KOPT-K1 (cell line): ENCODE measurements around the gene TGFB3.
A peak's percentile ranks its signal among the peaks of the same experiment; 100 is the strongest.

Experiments used
- H3K27ac ChIP-seq: fragments of 200-600 bp; sonication (generic); 2 replicates; pipeline ENCODE4 v1.5.1; 2016; ENCODE audit warnings: antibody characterized with exemption, mild to moderate bottlenecking, low read depth, low read length; ENCODE audit not compliant: poor library complexity, severe bottlenecking
- H3K36me3 ChIP-seq: fragments of 200-600 bp; sonication (generic); 2 replicates; pipeline ENCODE4 v1.5.1; 2017; ENCODE audit warnings: antibody characterized with exemption, mild to moderate bottlenecking, low read length, moderate library complexity; ENCODE audit not compliant: insufficient read depth
- H3K9me3 ChIP-seq: fragments of 200-600 bp; sonication (generic); 2 replicates; pipeline ENCODE4 v1.5.1; 2017; ENCODE audit warnings: antibody characterized with exemption, low read length, mild to moderate bottlenecking; ENCODE audit not compliant: insufficient read depth, poor library complexity, severe bottlenecking

Gene TGFB3

DNA sequence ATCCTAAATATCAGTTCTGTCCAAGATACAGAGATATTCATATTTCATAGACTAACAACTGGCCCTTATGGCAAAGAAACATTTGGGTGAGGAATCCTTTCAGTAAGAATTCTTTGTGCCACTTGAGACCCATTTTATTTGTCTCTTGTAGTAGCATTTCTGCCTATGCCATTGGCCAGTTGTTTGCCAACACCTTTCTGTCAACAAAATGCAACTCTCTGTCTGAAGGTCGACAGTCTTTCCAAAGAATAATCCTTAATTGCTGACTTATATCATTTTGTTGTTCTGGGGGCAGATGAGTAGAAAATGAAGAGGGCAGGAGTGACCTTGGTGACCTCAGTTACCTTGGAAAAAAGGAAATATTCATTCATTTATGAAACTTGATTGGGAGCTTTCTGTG, 14.7 kb upstream of the TGFB3 start:
- Histone ChIP-seq H3K27ac (no peak overlapping the region), H3K36me3 (no peaks in the 10 kb centered on the region), H3K9me3 (no peaks in the 10 kb centered on the region)

DNA sequence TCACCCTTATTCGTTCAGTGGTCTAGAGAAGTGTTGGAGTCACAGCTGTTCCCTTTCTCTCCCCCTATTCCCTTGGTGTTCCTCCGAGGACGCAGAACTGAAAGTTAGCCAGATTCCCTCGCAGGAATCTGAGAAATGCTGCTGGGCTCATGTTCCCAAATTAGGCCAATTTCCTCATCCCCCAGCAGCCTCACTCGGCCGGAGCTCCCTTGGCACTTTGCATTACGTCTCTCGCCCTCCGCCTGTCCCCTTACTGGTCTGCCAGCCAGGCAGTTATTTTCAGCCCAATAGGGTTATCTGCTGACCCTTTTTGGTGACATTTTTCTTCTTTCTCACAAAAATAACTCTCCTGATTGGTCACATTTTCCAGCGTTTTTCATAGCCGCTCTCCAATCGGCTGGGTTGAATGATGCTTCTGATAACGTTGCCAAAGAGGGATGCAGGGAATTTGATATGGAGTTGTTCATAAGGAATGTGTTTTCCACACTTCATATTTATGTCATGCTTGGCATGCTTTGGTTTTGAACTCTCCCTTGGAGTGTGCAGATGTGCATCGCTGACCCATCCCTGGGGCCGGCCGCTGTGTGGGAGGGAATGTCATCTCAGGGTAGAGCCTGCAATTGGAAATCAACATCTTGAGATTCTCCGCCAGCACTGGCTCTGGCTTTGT, 13.7 kb upstream of the TGFB3 start:
- no peaks in the 10 kb centered on the region for H3K36me3 ChIP-seq
- H3K27ac ChIP-seq: no peak overlapping the region
- H3K9me3 ChIP-seq: no peaks in the 10 kb centered on the region

GRCh38 chr14:75993567-75994041, 11.8 kb upstream of the TGFB3 start:
- Histone ChIP-seq H3K36me3 (no peaks in the 10 kb centered on the region), H3K27ac (no peak overlapping the region), H3K9me3 (no peaks in the 10 kb centered on the region)

DNA sequence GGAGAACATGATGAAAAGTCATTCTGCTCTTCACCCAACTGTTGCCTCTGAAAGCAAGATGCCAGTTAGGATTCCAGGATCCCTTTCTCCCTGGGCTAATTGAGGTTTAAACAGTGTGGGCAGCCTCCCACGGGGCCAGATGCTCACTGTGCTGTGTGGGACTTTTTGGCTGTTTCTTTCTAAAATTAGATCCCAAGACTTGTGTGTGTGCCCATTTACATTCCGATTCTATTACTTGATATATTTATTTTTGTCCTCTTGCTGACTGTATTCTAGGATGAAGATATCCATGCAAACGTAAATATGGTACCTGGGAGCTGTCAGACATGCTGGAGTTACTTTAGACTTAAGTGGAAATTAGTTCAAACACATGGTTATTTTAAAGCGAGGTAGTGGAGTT, 10.0 kb upstream of the TGFB3 start:
- no peak overlapping the region for H3K27ac ChIP-seq
- H3K9me3 ChIP-seq: no peaks in the 10 kb centered on the region
- no peaks in the 10 kb centered on the region for H3K36me3 ChIP-seq

DNA sequence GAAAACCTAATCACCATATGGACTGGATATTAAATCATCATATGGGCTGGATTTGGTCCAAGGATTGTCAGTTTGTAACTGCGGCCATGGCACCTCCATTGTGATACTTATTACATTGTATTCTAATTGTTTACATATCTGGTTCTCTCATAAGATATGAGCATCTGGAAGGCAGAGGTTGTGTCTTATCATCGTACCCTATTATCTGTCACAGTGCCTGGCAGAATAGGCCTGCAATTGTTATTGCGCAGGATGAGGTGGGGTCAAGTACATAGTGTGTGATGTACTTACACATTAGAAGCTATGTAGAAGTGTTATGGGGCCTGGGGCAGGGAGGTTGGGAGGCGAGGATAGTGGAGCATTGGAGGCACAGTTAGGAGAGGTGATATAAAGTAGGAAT, 8.5 kb upstream of the TGFB3 start:
- H3K9me3 ChIP-seq: no peaks in the 10 kb centered on the region
- no peak overlapping the region for H3K27ac ChIP-seq
- H3K36me3 ChIP-seq: no peaks in the 10 kb centered on the region

DNA sequence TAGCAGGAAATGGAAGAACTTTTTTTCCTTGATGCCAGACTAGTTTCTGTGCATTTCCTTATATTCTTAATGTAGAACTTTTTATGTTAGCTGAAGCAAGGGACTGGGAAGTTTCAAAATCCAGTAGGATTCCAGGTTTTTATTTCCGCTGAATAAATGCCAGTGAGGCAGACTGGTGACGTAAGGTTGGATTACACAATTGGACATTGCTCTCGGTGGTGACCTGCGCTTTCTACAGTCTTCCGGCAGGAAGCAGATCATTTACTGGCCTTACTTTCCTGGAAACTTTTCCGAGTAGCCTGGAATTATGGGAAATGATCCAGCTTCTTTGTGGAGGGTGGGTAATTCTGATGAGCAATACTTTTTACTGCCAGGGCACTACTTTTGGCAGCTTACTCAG, 7.3 kb upstream of the TGFB3 start:
- Histone ChIP-seq H3K36me3 (no peaks in the 10 kb centered on the region), H3K9me3 (no peaks in the 10 kb centered on the region), H3K27ac (no peak overlapping the region)

GRCh38 chr14:75987201-75987970, 5.6 kb upstream of the TGFB3 start:
- Histone ChIP-seq H3K36me3 (no peaks in the 10 kb centered on the region), H3K9me3 (no peaks in the 10 kb centered on the region), H3K27ac (no peak overlapping the region)

- Histone ChIP-seq H3K9me3 (no peaks in the 10 kb centered on the region), H3K27ac (no peak overlapping the region), H3K36me3 (no peaks in the 10 kb centered on the region)
Measured at GRCh38 chr14:75986439-75986765, 4.6 kb upstream of the TGFB3 start.

DNA sequence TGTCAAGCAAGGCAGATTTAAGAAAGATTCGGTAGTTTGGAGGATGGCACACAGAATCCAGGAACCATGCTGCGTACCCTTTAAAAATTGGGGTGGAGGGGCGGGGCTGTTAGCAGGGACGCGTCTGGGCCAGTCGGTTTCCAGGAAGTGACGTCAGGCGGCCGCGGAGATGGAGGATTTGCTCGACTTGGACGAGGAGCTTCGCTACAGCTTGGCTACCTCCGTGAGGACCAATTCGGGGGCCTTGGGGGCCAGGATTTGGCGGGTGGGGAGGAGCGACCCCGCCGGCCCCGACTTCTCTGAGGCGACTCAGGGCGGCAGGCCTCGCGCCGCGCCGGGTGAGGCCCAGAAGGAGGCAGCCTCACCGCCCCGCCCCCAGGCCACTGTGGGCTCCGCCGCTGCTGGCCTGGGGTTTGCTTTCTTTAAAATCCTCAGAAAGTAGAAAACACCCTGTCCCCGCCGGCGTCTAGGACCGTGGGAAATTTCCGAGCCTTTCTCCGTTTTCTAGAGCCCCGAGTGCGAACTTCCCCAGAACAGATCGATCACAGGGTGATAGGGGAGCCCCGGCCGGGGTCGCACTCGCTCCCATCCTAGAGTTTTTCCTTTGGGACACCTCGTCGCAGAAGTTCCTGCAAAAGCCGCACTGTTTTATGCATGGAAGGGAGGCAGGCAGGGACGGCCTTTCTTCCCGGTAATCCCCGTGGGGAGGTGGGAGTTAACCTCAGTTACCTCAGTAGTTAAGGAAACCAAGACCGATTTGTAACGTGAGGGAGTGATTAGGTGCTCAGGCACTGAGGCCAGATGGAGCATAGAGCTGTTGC, 4.0 kb upstream of the TGFB3 start, which contains the start of gene IFT43:
IFT43 (plus strand) TSS at position 146 of the 821 bp plus-strand sequence; CDS start at position 170, 24 bp downstream.
- no peaks in the 10 kb centered on the region for H3K9me3 ChIP-seq
- no peaks in the 10 kb centered on the region for H3K36me3 ChIP-seq
- peak within 1 kb of the TSS; percentile 29 for H3K27ac ChIP-seq

DNA sequence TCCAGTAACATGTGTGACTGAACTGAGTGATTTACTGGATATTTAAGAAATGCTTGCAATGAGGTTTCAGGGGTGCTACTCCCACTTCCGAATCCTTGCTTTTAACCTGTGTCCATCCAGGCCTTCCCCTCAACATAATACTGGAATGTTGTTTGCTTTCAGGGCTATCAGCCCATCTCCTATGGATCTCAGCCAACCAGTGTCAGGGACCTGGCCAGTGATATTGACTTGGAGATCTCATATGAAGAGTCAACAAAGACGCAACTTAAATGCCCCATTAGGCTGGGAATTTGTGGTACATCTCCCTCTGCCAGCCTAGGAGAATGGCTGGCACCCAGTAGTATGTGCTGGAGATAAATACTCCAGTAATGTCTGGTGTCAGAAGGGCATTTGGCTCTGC, 2.9 kb upstream of the TGFB3 start:
- Histone ChIP-seq H3K9me3 (no peaks in the 10 kb centered on the region), H3K27ac (no peak overlapping the region), H3K36me3 (no peaks in the 10 kb centered on the region)

DNA sequence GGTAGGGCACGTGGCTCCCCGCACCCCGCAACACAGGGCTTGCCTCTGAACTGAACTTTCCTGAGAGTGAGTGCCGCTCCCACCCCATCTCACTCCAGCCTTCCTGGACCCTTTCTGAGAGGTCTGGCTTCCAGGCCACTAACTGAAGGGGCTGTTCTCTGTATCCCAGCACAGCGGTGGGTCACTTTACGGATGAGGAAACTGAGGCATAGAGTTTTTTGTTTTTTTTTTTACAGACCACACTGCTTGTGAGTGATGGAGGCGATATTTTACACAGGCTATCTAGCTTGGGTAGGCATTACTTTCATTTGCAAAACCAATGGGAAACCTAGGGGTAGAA, 1.2 kb upstream of the TGFB3 start:
- H3K9me3 ChIP-seq: no peaks in the 10 kb centered on the region
- H3K36me3 ChIP-seq: no peaks in the 10 kb centered on the region
- no peak overlapping the region for H3K27ac ChIP-seq

DNA sequence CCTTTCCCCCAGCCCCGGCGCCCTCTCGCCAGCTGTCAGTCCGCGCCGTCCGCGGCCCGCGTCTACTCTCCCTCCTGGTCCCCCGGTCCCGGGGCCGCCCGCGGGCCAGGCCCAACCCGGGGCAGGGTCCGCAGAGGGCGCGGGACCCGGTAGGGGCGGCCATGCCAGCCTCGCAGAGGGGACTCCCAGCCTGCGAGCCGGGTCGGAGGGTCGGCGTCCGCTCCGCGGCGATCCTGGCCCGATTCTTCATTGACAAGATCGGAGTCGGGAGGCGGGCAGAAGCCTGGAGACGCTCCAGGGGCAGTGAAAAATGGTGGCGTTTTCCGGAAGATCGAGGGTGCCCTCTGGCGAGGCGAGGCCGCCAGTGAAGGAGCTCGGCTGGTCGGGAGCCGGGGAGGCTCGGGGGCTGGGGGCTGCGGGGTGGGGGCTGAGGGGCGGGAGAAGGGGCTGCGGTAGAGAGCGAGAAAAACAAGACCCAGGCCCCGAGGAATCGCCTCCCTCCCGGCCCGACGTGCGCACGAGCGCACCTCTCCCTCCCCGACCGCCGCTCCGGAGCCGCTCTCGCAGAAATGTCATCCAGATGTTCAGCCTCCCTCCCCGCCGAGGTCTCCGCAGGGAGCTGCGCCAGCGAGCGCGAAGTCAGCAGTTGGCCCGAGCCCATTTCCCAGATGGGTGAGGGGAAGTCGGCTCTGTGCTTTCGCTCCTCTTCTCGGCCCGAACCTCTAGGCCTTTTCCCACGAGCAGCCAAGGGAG, 647 bp upstream of the TGFB3 start:
- H3K9me3 ChIP-seq: no peaks in the 10 kb centered on the region
- H3K27ac ChIP-seq: peak overlapping the region; percentile 10
- H3K36me3 ChIP-seq: no peaks in the 10 kb centered on the region

DNA sequence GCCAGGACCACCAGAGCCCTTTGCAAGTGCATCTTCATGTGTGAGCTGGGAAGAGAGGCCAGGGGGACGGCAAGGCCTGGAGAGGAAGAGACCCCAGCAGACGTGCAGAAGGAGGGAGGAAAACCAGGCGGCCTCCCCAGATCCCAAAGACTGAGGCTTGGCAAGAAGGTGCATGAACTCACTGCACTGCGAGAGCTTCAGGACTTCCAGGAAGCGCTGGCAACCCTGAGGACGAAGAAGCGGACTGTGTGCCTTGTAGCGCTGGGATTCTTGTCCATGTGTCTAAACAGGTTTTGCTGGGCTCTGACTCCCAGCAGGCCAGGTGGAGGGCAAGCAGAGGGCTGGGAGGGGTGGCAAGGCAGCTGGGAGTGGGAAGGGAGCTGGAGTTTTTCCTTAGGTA, 939 bp downstream of the TGFB3 start:
- H3K27ac ChIP-seq: no peak overlapping the region
- H3K9me3 ChIP-seq: no peaks in the 10 kb centered on the region
- H3K36me3 ChIP-seq: no peaks in the 10 kb centered on the region

- Histone ChIP-seq H3K9me3 (no peaks in the 10 kb centered on the region), H3K27ac (no peak overlapping the region), H3K36me3 (no peaks in the 10 kb centered on the region)
Measured at GRCh38 chr14:75979648-75980565, 1.9 kb downstream of the TGFB3 start.
